Measurements from ENCODE around the gene REEP1. TPM values are rescaled to one million over a fixed set of nuclear protein-coding genes. Genes with fewer than 3 reads are reported as not detected.

Gene REEP1
- total and polyA plus RNA-seq, 9 of the 15 experiments (the other 6 are each of a cell fraction or from before 2014, with no cell fraction given), result 0.11 to 0.67 (median 0.13) TPM

- TF ChIP-seq HCFC1 (IDR thresholded peaks at IDR 0.05; ENCODE audit: low read depth, low read length) (no peak), NONO (IDR thresholded peaks at IDR 0.05; ENCODE audit: low read depth in 2 of 2, low read length in 1 of 2) (no peak), SAP30 (IDR thresholded peaks at IDR 0.05; ENCODE audit: borderline replicate concordance, insufficient read depth, low read depth, low read length, poor library complexity, severe bottlenecking) (peak; percentile 31), GMEB1 (CRISPR knock-in tag; IDR thresholded peaks at IDR 0.05) (no peak), ZKSCAN8 (CRISPR knock-in tag; IDR thresholded peaks at IDR 0.05) (no peak), ILF3 (IDR thresholded peaks at IDR 0.05; ENCODE audit: borderline replicate concordance) (no peak), BMI1 (IDR thresholded peaks at IDR 0.05; ENCODE audit: low read length) (no peak), KLF16 (IDR thresholded peaks at IDR 0.05) (no peak), DMBX1 (CRISPR knock-in tag; IDR thresholded peaks at IDR 0.05; ENCODE audit: borderline replicate concordance) (no peak), ZNF398 (CRISPR knock-in tag; IDR thresholded peaks at IDR 0.05) (no peak), KAT8 (IDR thresholded peaks at IDR 0.05; ENCODE audit: low read depth) (no peak), IFI16 (CRISPR knock-in tag; IDR thresholded peaks at IDR 0.05) (no peak), ZNF212 (CRISPR knock-in tag; IDR thresholded peaks at IDR 0.05) (no peak), LARP7 (IDR thresholded peaks at IDR 0.05) (no peak), ZNF347 (CRISPR knock-in tag; IDR thresholded peaks at IDR 0.05; ENCODE audit: low read depth) (no peak), CBFA2T2 (conservative IDR thresholded peaks at IDR 0.05) (peak; percentile 80), SETDB1 (IDR thresholded peaks at IDR 0.05; ENCODE audit: low read length) (no peak), HSF4 (CRISPR knock-in tag; IDR thresholded peaks at IDR 0.05; ENCODE audit: borderline replicate concordance) (no peak), SMARCE1 (IDR thresholded peaks at IDR 0.05) (peak; percentile 66), KHSRP (IDR thresholded peaks at IDR 0.05) (no peak), CEBPG (CRISPR knock-in tag; IDR thresholded peaks at IDR 0.05) (no peak), CEBPG (tag; conservative IDR thresholded peaks at IDR 0.05 in 1 of 2, IDR thresholded peaks at IDR 0.05 in 1 of 2) (peak in 1 of 2 experiments; percentile 19; a peak in 1 of 4 replicates), EP300 (IDR thresholded peaks at IDR 0.05; ENCODE audit: low read length) (peak; percentile 74), PHB (CRISPR knock-in tag; IDR thresholded peaks at IDR 0.05) (no peak), ETS2 (tag; IDR thresholded peaks at IDR 0.05; ENCODE audit: borderline replicate concordance, poor library complexity, severe bottlenecking) (no peak), ZNF696 (CRISPR knock-in tag; conservative IDR thresholded peaks at IDR 0.05) (no peak), ZNF239 (CRISPR knock-in tag; IDR thresholded peaks at IDR 0.05) (no peak)
Measured at GRCh38 chr2:86216575-86217555, 120.6 kb downstream of the REEP1 start (continued).
